K562 (cell line): ENCODE measurements around the gene CACNA1C. TPM values are rescaled to one million over a fixed set of nuclear protein-coding genes. Genes with fewer than 3 reads are reported as not detected.

Experiments
- ATAC-seq: fragments of 200-7000 bp; cut with Tn5 transposase; 3 replicates; pipeline ENCODE4 v1.9.1; 2020; ENCODE audit warnings: moderate library complexity
- BruUV-seq: library from RNA; stranded (reverse); fragments of 400-500 nt; replicated peaks from 2 replicates; lab custom pipeline; 2021; lab: Mats Ljungman, UMichigan
- CTCF ChIA-PET: fragments of 300-600 bp; formaldehyde crosslinking; extraction: SDS; loops from one replicate; lab custom pipeline; 2021; ENCODE audit warnings: low intra/inter-chr PET ratio; lab: Yijun Ruan, JAX
- POLR2A ChIA-PET: fragments of 300-600, 350-650 bp; sonication (Branson Sonifier 250); formaldehyde crosslinking; extraction: SDS; loops from one replicate; lab custom pipeline; 2021; ENCODE audit warnings: antibody characterized with exemption, inconsistent platforms; lab: Yijun Ruan, JAX
- DNase-seq, 4 experiments: peaks; one replicate each; pipeline versions ENCODE4 v3.0.0 to v3.0.0-alpha.2; 2011 to 2018; ENCODE audit warnings: low spot score in 3 of 4, mixed read lengths in 3 of 4; ENCODE audit errors: extremely low read depth in 1 of 4
- FAIRE-seq: peaks from 2 replicates; lab custom pipeline; 2011; peaks lifted over from hg19 to GRCh38; lab: Jason Lieb, UNC
- H2AFZ ChIP-seq: 2 replicates; pipeline ENCODE4 v1.6.0; 2011; ENCODE audit warnings: low read depth, low read length, control low read depth, inconsistent platforms
- H3K27ac ChIP-seq: fragments of 200-600 bp; 3 replicates; pipeline ENCODE4 v1.8.0; 2011; ENCODE audit warnings: low read depth, mild to moderate bottlenecking, control low read depth, inconsistent platforms, low read length, moderate library complexity, mixed read lengths; ENCODE audit errors: extremely low read depth
- H3K27me3 ChIP-seq, 2 experiments: fragments of 300-600 bp in 1 of 2; 2 replicates in 1 of 2; 3 replicates in 1 of 2; pipeline versions ENCODE4 v1.6.0 to v1.8.0; 2011; ENCODE audit warnings: inconsistent platforms in 2 of 2, low read length in 2 of 2, mild to moderate bottlenecking in 1 of 2, mixed read lengths in 1 of 2, moderate library complexity in 1 of 2; ENCODE audit not compliant: control insufficient read depth in 2 of 2, insufficient read depth in 2 of 2
- H3K36me3 ChIP-seq: fragments of 300-600 bp; 3 replicates; pipeline ENCODE4 v1.8.0; 2011; ENCODE audit warnings: mild to moderate bottlenecking, low read length, inconsistent platforms; ENCODE audit not compliant: control insufficient read depth, insufficient read depth
- H3K4me1 ChIP-seq, 2 experiments: fragments of 200-600 bp in 1 of 2; replicated peaks in 1 of 2; 2 replicates in 1 of 2; 3 replicates in 1 of 2; pipeline versions ENCODE4 v1.5.1 to v1.8.0; 2011; ENCODE audit warnings: inconsistent platforms in 2 of 2, low read length in 2 of 2, mild to moderate bottlenecking in 1 of 2, mixed read lengths in 1 of 2, moderate library complexity in 1 of 2; ENCODE audit not compliant: control insufficient read depth in 2 of 2, insufficient read depth in 2 of 2
- H3K4me2 ChIP-seq: 2 replicates; pipeline ENCODE4 v1.6.1; 2011; ENCODE audit warnings: low read length, control low read depth, inconsistent platforms, mixed read lengths; ENCODE audit not compliant: insufficient read depth
- H3K4me3 ChIP-seq: fragments of 200-600 bp; sonication (generic), shearing (Covaris generic); 2 replicates; pipeline ENCODE4 v1.5.1; 2016; ENCODE audit warnings: control low read depth, inconsistent platforms
- H3K79me2 ChIP-seq: fragments of 200-600 bp; 3 replicates; pipeline ENCODE4 v1.8.0; 2011; ENCODE audit warnings: low read length, inconsistent platforms; ENCODE audit not compliant: control insufficient read depth, insufficient read depth
- H3K9ac ChIP-seq, 2 experiments: 2 replicates each; pipeline versions ENCODE4 v1.6.0 to v1.6.1; 2011; ENCODE audit warnings: low read depth in 2 of 2, low read length in 2 of 2, control low read depth in 1 of 2, inconsistent platforms in 1 of 2, mild to moderate bottlenecking in 1 of 2, mixed read lengths in 1 of 2; ENCODE audit not compliant: insufficient read depth in 1 of 2
- H3K9me1 ChIP-seq: one replicate; pipeline ENCODE4 v1.6.0; 2011; ENCODE audit warnings: inconsistent platforms, mild to moderate bottlenecking, low read length, moderate library complexity; ENCODE audit not compliant: control insufficient read depth, insufficient read depth
- H3K9me3 ChIP-seq: replicated peaks from 2 replicates; pipeline ENCODE4 v1.5.1; 2011; ENCODE audit warnings: low read depth, low read length, inconsistent platforms; ENCODE audit not compliant: control insufficient read depth, insufficient read depth
- H4K20me1 ChIP-seq: replicated peaks from 2 replicates; pipeline ENCODE4 v1.6.1; 2011; ENCODE audit warnings: low read length, inconsistent platforms, mixed read lengths; ENCODE audit not compliant: control insufficient read depth, insufficient read depth
- CTCFL ChIP-seq: IDR thresholded peaks from 2 replicates; pipeline ENCODE4 v1.6.1; 2011; ENCODE audit warnings: borderline replicate concordance, low read depth, mild to moderate bottlenecking, moderate library complexity, low read length; ENCODE audit not compliant: insufficient read depth, poor library complexity, severe bottlenecking
- DIDO1 ChIP-seq: fragments of 450-650 bp; IDR thresholded peaks from 2 replicates; pipeline ENCODE4 v1.6.1; 2016; ENCODE audit warnings: low read depth, missing biosample characterization, missing genetic modification characterization
- KLF6 ChIP-seq: fragments of 250-450 bp; sonication (Bioruptor Pico); IDR thresholded peaks from 2 replicates; pipeline ENCODE4 v1.4.0; 2020; ENCODE audit warnings: mild to moderate bottlenecking, moderate library complexity, borderline replicate concordance
- MTA2 ChIP-seq: fragments of 450-650 bp; IDR thresholded peaks from 2 replicates; pipeline ENCODE4 v1.6.1; 2016; ENCODE audit warnings: low read depth
- ZNF316 ChIP-seq: fragments of 450-650 bp; IDR thresholded peaks from 2 replicates; pipeline ENCODE4 v1.6.1; 2016
- ZNF589 ChIP-seq: fragments of 200-800 bp; sonication (Bioruptor generic); IDR thresholded peaks from 2 replicates; pipeline ENCODE4 v1.6.1; 2016; ENCODE audit warnings: low read depth, missing genetic modification characterization, missing compliant biosample characterization
- WGBS: fragments of 100-300 bp; shearing (Covaris generic); methylation state at CpG from one replicate; pipeline ENCODE4 v1.1.6; 2016; ENCODE audit warnings: low coverage, mixed read lengths; ENCODE audit not compliant: insufficient coverage; ENCODE audit errors: missing lambda C conversion rate; 5-methylcytosine and 5-hydroxymethylcytosine counted together
- in situ Hi-C: fragments of 300-500 bp; cut with MboI; formaldehyde crosslinking; loops from 4 replicates; pipeline ENCODE4 v1.15.0; 2018; ENCODE audit warnings: inconsistent platforms, mixed read lengths
- intact Hi-C: fragments of 100-400 bp; cut with micrococcal nuclease; formaldehyde crosslinking; loops from 2 replicates; pipeline ENCODE4 v1.14.2; 2022
- polyA plus RNA-seq, 8 experiments: library from polyadenylated mRNA; depleted of rRNA in 4 of 8; stranded (reverse) in 5 of 8; unstranded in 3 of 8; fragments of >200 nt; fragmentation: Nextera tagmentation in 2 of 8; fragmentation: Illumina TruSeq in 1 of 8; extraction: Ambion mirVana in 2 of 8; extraction: Trizol in 1 of 8; gene quantifications; 2 replicates each; pipeline versions ENCODE4 v1.2.1 to v1.2.3, GENCODE V29; 2011 to 2014; ENCODE audit warnings: inconsistent platforms in 1 of 8, missing spikeins in 1 of 8
- total RNA-seq, 7 experiments: library from RNA; depleted of rRNA in 6 of 7; stranded (reverse); fragments of >200 nt in 6 of 7; fragmentation: Illumina TruSeq in 2 of 7; extraction: Trizol in 2 of 7; gene quantifications; 2 replicates each; pipeline versions ENCODE4 v1.2.1 to v1.2.3, GENCODE V29; 2011 to 2021; ENCODE audit warnings: low replicate concordance in 1 of 7
- TF ChIP-seq, protein P1 (sequence below), 2 experiments: fragments of 450-650 bp in 1 of 2; sonication (generic) in 1 of 2; formaldehyde crosslinking; conservative IDR thresholded peaks; 2 replicates each; pipeline versions ENCODE4 v1.4.0 to v1.8.1; 2020 to 2022; ENCODE audit warnings: mild to moderate bottlenecking in 1 of 2, missing genetic modification reagents in 1 of 2

The CACNA1C gene
- total and polyA plus RNA-seq, 9 of the 15 experiments (the other 6 are each of a cell fraction or from before 2014, with no cell fraction given) = not detected

GRCh38 chr12:2487278-2487677 lies 434.5 kb downstream of the CACNA1C start:
- in situ Hi-C loops = no loop called here
- no peak for TF ChIP-seq KLF6 (CRISPR knock-in tag)
- no peak for TF ChIP-seq MTA2
- TF ChIP-seq ZNF316 = no peak
- TF ChIP-seq, protein P1, sequence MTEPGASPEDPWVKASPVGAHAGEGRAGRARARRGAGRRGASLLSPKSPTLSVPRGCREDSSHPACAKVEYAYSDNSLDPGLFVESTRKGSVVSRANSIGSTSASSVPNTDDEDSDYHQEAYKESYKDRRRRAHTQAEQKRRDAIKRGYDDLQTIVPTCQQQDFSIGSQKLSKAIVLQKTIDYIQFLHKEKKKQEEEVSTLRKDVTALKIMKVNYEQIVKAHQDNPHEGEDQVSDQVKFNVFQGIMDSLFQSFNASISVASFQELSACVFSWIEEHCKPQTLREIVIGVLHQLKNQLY (CRISPR knock-in tag; conservative IDR thresholded peaks at IDR 0.05) = no peak
- Histone ChIP-seq H3K9me3 (no peaks in the 10 kb centered on the region), H3K79me2 (no peaks in the 10 kb centered on the region), H3K9me1 (no peaks in the 10 kb centered on the region), H3K27ac (no peak overlapping the region), H3K4me3 (no peak overlapping the region), H3K4me2 (no peak overlapping the region), H3K9ac (no peak overlapping the region), H3K27me3 (peaks cover 0 to 18% of the 10 kb centered on the region in 2 experiments; a peak in 3 of 5 replicates), H4K20me1 (no peaks in the 10 kb centered on the region), H3K36me3 (no peaks in the 10 kb centered on the region), H3K4me1 (no peaks in the 10 kb centered on the region), H2AFZ (no peak overlapping the region)
- DNase-seq (no peak), FAIRE-seq (no peak), ATAC-seq (no peak)
- ChIA-PET CTCF (no interaction called here), POLR2A (no interaction called here)
- WGBS = 4% methylated on average over 5 of the region's 5 CpGs
- intact Hi-C loops = no loop called here
- BruUV-seq = no TSS peak

- POLR2A ChIA-PET = no interaction called here
- Histone ChIP-seq H3K79me2 (no peaks in the 10 kb centered on the region), H4K20me1 (no peaks in the 10 kb centered on the region), H3K9me1 (no peaks in the 10 kb centered on the region), H3K4me3 (no peak overlapping the region), H2AFZ (no peak overlapping the region), H3K9ac (no peak overlapping the region), H3K9me3 (no peaks in the 10 kb centered on the region), H3K27me3 (peaks cover 0 to 17% of the 10 kb centered on the region in 2 experiments; a peak in 3 of 5 replicates), H3K36me3 (no peaks in the 10 kb centered on the region), H3K4me1 (no peaks in the 10 kb centered on the region), H3K27ac (no peak overlapping the region), H3K4me2 (no peak overlapping the region)
- TF ChIP-seq ZNF589 (CRISPR knock-in tag) (no peak), CTCFL (no peak), DIDO1 (tag) (no peak)
- intact Hi-C loops = no loop called here
- FAIRE-seq = no peak
- no peak for ATAC-seq
- CTCF ChIA-PET = no interaction called here
- no TSS peak for BruUV-seq
- no peak for DNase-seq
- 0% methylated on average over 4 of the region's 10 CpGs for whole genome bisulfite sequencing
- in situ Hi-C loops = no loop called here
Observed at GRCh38 chr12:2488131-2488530, 435.3 kb downstream of the CACNA1C start.
